H1 (cell line): ENCODE measurements around the gene NKG7. TPM values are rescaled to one million over a fixed set of nuclear protein-coding genes. Genes with fewer than 3 reads are reported as not detected.

Experiments
- BACH1 ChIP-seq: IDR thresholded peaks from 2 replicates; pipeline ENCODE4 v1.6.1; 2012; ENCODE audit warnings: low read length, improper control_type of control experiment
- EP300 ChIP-seq, 2 experiments: IDR thresholded peaks; 1 replicate in 1 of 2; 2 replicates in 1 of 2; pipeline ENCODE4 v1.6.1; 2011 to 2012; ENCODE audit warnings: low read depth in 2 of 2, low read length in 2 of 2, mild to moderate bottlenecking in 2 of 2, borderline replicate concordance in 1 of 2, inconsistent platforms in 1 of 2, moderate library complexity in 1 of 2
- GABPA ChIP-seq: IDR thresholded peaks from 2 replicates; pipeline ENCODE4 v1.6.1; 2011; ENCODE audit warnings: mild to moderate bottlenecking, low read length, moderate library complexity, borderline replicate concordance; ENCODE audit not compliant: insufficient read depth
- NANOG ChIP-seq: IDR thresholded peaks from 2 replicates; pipeline ENCODE4 v1.6.1; 2011; ENCODE audit warnings: low read length, low read depth, mild to moderate bottlenecking, inconsistent platforms; ENCODE audit not compliant: insufficient read depth, poor library complexity, severe bottlenecking
- NRF1 ChIP-seq: IDR thresholded peaks from 2 replicates; pipeline ENCODE4 v1.6.1; 2011; ENCODE audit warnings: mild to moderate bottlenecking, low read depth, low read length, improper control_type of control experiment
- SP2 ChIP-seq: IDR thresholded peaks from 2 replicates; pipeline ENCODE4 v1.6.1; 2012; ENCODE audit warnings: mild to moderate bottlenecking, low read length, inconsistent platforms
- SRF ChIP-seq: IDR thresholded peaks from 2 replicates; pipeline ENCODE4 v1.6.1; 2011; ENCODE audit warnings: mild to moderate bottlenecking, low read depth, low read length, moderate library complexity
- TAF1 ChIP-seq: IDR thresholded peaks from 2 replicates; pipeline ENCODE4 v1.6.1; 2011; ENCODE audit warnings: mild to moderate bottlenecking, low read depth, low read length
- TAF7 ChIP-seq: optimal IDR thresholded peaks from 2 replicates; pipeline ENCODE3; 2011; ENCODE audit warnings: low read depth, mild to moderate bottlenecking, inconsistent platforms, low read length, moderate library complexity, borderline replicate concordance
- YY1 ChIP-seq: IDR thresholded peaks from 2 replicates; pipeline ENCODE4 v1.6.1; 2011; ENCODE audit warnings: low read depth, mild to moderate bottlenecking, low read length
- ZNF274 ChIP-seq: IDR thresholded peaks from 2 replicates; pipeline ENCODE4 v1.7.0; 2012; ENCODE audit warnings: low read length, borderline replicate concordance; ENCODE audit errors: extremely low read depth
- polyA plus RNA-seq, 7 experiments: library from polyadenylated mRNA; depleted of rRNA in 3 of 7; stranded (reverse) in 5 of 7; unstranded in 2 of 7; fragments of >200 nt in 5 of 7; fragments of 200-250 nt in 2 of 7; gene quantifications; 1 replicate in 5 of 7; 2 replicates in 1 of 7; 4 replicates in 1 of 7; pipeline versions ENCODE4 v1.2.1 to v1.2.3, GENCODE V29; 2011 to 2013; ENCODE audit warnings: missing spikeins in 2 of 7, mixed read lengths in 2 of 7
- total RNA-seq: library from RNA; stranded (reverse); fragmentation: NEBNext Ultra II Directional; extraction: Animal tissue kit (Norgen Biotek cat#: 25700); gene quantifications from 2 replicates; pipeline ENCODE4 v1.2.1, GENCODE V29; 2021
- TF ChIP-seq, protein P1 (sequence below): fragments of 300-600 bp; sonication (generic); IDR thresholded peaks from 2 replicates; pipeline ENCODE4 v1.7.1; 2012; ENCODE audit warnings: low read length, moderate library complexity, mild to moderate bottlenecking, inconsistent platforms; ENCODE audit not compliant: insufficient replicate concordance

Gene NKG7
- total and polyA plus RNA-seq, 2 of the 8 experiments (the other 6 are each of a cell fraction or from before 2014, with no cell fraction given), result not detected

DNA sequence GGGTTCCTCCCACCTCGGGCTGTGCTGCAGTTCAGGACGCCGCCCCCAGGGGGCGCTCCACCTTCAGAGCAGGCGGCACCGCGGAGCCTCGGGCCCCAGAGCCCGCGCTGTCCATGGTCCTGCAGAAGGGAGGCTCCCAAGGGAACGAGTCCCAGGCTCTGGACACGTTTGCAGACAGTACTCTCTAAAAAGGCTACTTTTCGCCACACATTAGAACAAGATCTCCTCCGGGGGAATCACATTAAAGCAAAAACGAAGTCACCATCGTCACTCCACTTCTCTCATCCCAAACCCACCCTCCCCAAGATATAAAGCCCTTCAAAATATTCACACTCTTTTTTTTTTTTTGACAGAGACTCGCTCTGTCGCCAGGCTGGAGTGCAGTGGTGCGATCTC is 49.6 kb upstream of the NKG7 start (continued):
- TF ChIP-seq, protein P1, sequence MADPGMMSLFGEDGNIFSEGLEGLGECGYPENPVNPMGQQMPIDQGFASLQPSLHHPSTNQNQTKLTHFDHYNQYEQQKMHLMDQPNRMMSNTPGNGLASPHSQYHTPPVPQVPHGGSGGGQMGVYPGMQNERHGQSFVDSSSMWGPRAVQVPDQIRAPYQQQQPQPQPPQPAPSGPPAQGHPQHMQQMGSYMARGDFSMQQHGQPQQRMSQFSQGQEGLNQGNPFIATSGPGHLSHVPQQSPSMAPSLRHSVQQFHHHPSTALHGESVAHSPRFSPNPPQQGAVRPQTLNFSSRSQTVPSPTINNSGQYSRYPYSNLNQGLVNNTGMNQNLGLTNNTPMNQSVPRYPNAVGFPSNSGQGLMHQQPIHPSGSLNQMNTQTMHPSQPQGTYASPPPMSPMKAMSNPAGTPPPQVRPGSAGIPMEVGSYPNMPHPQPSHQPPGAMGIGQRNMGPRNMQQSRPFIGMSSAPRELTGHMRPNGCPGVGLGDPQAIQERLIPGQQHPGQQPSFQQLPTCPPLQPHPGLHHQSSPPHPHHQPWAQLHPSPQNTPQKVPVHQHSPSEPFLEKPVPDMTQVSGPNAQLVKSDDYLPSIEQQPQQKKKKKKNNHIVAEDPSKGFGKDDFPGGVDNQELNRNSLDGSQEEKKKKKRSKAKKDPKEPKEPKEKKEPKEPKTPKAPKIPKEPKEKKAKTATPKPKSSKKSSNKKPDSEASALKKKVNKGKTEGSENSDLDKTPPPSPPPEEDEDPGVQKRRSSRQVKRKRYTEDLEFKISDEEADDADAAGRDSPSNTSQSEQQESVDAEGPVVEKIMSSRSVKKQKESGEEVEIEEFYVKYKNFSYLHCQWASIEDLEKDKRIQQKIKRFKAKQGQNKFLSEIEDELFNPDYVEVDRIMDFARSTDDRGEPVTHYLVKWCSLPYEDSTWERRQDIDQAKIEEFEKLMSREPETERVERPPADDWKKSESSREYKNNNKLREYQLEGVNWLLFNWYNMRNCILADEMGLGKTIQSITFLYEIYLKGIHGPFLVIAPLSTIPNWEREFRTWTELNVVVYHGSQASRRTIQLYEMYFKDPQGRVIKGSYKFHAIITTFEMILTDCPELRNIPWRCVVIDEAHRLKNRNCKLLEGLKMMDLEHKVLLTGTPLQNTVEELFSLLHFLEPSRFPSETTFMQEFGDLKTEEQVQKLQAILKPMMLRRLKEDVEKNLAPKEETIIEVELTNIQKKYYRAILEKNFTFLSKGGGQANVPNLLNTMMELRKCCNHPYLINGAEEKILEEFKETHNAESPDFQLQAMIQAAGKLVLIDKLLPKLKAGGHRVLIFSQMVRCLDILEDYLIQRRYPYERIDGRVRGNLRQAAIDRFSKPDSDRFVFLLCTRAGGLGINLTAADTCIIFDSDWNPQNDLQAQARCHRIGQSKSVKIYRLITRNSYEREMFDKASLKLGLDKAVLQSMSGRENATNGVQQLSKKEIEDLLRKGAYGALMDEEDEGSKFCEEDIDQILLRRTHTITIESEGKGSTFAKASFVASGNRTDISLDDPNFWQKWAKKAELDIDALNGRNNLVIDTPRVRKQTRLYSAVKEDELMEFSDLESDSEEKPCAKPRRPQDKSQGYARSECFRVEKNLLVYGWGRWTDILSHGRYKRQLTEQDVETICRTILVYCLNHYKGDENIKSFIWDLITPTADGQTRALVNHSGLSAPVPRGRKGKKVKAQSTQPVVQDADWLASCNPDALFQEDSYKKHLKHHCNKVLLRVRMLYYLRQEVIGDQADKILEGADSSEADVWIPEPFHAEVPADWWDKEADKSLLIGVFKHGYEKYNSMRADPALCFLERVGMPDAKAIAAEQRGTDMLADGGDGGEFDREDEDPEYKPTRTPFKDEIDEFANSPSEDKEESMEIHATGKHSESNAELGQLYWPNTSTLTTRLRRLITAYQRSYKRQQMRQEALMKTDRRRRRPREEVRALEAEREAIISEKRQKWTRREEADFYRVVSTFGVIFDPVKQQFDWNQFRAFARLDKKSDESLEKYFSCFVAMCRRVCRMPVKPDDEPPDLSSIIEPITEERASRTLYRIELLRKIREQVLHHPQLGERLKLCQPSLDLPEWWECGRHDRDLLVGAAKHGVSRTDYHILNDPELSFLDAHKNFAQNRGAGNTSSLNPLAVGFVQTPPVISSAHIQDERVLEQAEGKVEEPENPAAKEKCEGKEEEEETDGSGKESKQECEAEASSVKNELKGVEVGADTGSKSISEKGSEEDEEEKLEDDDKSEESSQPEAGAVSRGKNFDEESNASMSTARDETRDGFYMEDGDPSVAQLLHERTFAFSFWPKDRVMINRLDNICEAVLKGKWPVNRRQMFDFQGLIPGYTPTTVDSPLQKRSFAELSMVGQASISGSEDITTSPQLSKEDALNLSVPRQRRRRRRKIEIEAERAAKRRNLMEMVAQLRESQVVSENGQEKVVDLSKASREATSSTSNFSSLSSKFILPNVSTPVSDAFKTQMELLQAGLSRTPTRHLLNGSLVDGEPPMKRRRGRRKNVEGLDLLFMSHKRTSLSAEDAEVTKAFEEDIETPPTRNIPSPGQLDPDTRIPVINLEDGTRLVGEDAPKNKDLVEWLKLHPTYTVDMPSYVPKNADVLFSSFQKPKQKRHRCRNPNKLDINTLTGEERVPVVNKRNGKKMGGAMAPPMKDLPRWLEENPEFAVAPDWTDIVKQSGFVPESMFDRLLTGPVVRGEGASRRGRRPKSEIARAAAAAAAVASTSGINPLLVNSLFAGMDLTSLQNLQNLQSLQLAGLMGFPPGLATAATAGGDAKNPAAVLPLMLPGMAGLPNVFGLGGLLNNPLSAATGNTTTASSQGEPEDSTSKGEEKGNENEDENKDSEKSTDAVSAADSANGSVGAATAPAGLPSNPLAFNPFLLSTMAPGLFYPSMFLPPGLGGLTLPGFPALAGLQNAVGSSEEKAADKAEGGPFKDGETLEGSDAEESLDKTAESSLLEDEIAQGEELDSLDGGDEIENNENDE, result no peak
- TF ChIP-seq TAF1, result peak; percentile 57; the same call in 1 of the 2 replicates
- no peak for TF ChIP-seq SRF
- no peak for TF ChIP-seq SP2
- TF ChIP-seq TAF7, result peak; percentile 65
- TF ChIP-seq BACH1, result no peak
- TF ChIP-seq EP300 (IDR thresholded peaks at IDR 0.05; ENCODE audit: borderline replicate concordance in 1 of 2, low read depth in 2 of 2, low read length in 2 of 2), result 0 out of 3 replicates have a peak, but pooled peaks of 1 of the 2 experiments have one; percentile 23
- TF ChIP-seq YY1, result peak; percentile 16; the same call in 1 of the 2 replicates
- no peak for TF ChIP-seq NRF1
- no peak for TF ChIP-seq NANOG
- peak; percentile 27; the same call in 1 of the 2 replicates for TF ChIP-seq GABPA
- TF ChIP-seq ZNF274, result no peak
